Neuronal stem cell (in vitro differentiated cells): ENCODE data around the gene ANKS1B.

Experiments used
- DNase-seq: peaks from one replicate; pipeline ENCODE4 v3.0.0-alpha.2; 2013; ENCODE audit warnings: low spot score
- H2AFZ ChIP-seq: one replicate; pipeline ENCODE4 v1.6.1; 2013; ENCODE audit warnings: mild to moderate bottlenecking, low read length, inconsistent platforms
- H2AK5ac ChIP-seq: 2 replicates; pipeline ENCODE4 v1.6.1; 2013; ENCODE audit warnings: low read depth, mild to moderate bottlenecking, inconsistent platforms, low read length, moderate library complexity, mixed read lengths
- H2BK120ac ChIP-seq: 2 replicates; pipeline ENCODE4 v1.6.1; 2013; ENCODE audit warnings: low read depth, mild to moderate bottlenecking, inconsistent platforms, low read length, moderate library complexity, mixed read lengths
- H2BK12ac ChIP-seq: one replicate; pipeline ENCODE4 v1.6.1; 2013; ENCODE audit warnings: low read length, inconsistent platforms
- H2BK15ac ChIP-seq: 2 replicates; pipeline ENCODE4 v1.6.1; 2013; ENCODE audit warnings: mild to moderate bottlenecking, low read length, inconsistent platforms, mixed read lengths
- H2BK5ac ChIP-seq: one replicate; pipeline ENCODE4 v1.6.1; 2013; ENCODE audit warnings: inconsistent platforms, mild to moderate bottlenecking, low read length, moderate library complexity
- H3K14ac ChIP-seq: one replicate; pipeline ENCODE4 v1.6.1; 2013; ENCODE audit warnings: low read length, inconsistent platforms
- H3K18ac ChIP-seq: 2 replicates; pipeline ENCODE4 v1.6.1; 2013; ENCODE audit warnings: low read length, inconsistent platforms
- H3K23ac ChIP-seq: 2 replicates; pipeline ENCODE4 v1.6.1; 2013; ENCODE audit warnings: low read depth, mild to moderate bottlenecking, mixed read lengths, low read length, inconsistent platforms; ENCODE audit not compliant: poor library complexity
- H3K27ac ChIP-seq: replicated peaks from 3 replicates; pipeline ENCODE4 v1.5.1; 2013; ENCODE audit warnings: low read length, inconsistent platforms
- H3K27me3 ChIP-seq, 3 experiments: 2 replicates each; pipeline ENCODE4 v1.6.1; 2013; ENCODE audit warnings: low read length in 3 of 3, mild to moderate bottlenecking in 2 of 3, inconsistent platforms in 1 of 3, low read depth in 1 of 3, mixed read lengths in 1 of 3, moderate library complexity in 1 of 3; ENCODE audit not compliant: control insufficient read depth in 3 of 3, insufficient read depth in 3 of 3
- H3K36me3 ChIP-seq, 2 donors: replicated peaks in 1 of 2; 2 replicates each; pipeline ENCODE4 v1.6.1; 2013; ENCODE audit warnings: low read length in 2 of 2; ENCODE audit not compliant: control insufficient read depth in 2 of 2, insufficient read depth in 2 of 2
- H3K4ac ChIP-seq: 2 replicates; pipeline ENCODE4 v1.6.1; 2013; ENCODE audit warnings: inconsistent platforms, mild to moderate bottlenecking, low read length, moderate library complexity
- H3K4me1 ChIP-seq, 2 donors: 1 replicate in 1 of 2; 2 replicates in 1 of 2; pipeline ENCODE4 v1.6.1; 2013; ENCODE audit warnings: low read length in 2 of 2, low read depth in 1 of 2; ENCODE audit not compliant: control insufficient read depth in 2 of 2, insufficient read depth in 1 of 2
- H3K4me2 ChIP-seq: one replicate; pipeline ENCODE4 v1.6.1; 2013; ENCODE audit warnings: mild to moderate bottlenecking, low read length, inconsistent platforms; ENCODE audit not compliant: insufficient read depth, poor library complexity, severe bottlenecking
- H3K4me3 ChIP-seq, 2 donors: 2 replicates each; pipeline ENCODE4 v1.5.1; 2013; ENCODE audit warnings: low read length in 2 of 2, mild to moderate bottlenecking in 2 of 2, inconsistent platforms in 1 of 2, moderate library complexity in 1 of 2
- H3K79me1 ChIP-seq: one replicate; pipeline ENCODE4 v1.6.1; 2013; ENCODE audit warnings: low read depth, mild to moderate bottlenecking, inconsistent platforms, low read length, moderate library complexity
- H3K9ac ChIP-seq: one replicate; pipeline ENCODE4 v1.6.1; 2013; ENCODE audit warnings: mild to moderate bottlenecking, low read depth, low read length, inconsistent platforms; ENCODE audit not compliant: poor library complexity
- H3K9me3 ChIP-seq, 2 donors: replicated peaks in 1 of 2; 2 replicates each; pipeline versions ENCODE3 to v1.6.1; 2013; ENCODE audit warnings: low read length in 2 of 2, mild to moderate bottlenecking in 2 of 2, inconsistent platforms in 1 of 2, low read depth in 1 of 2, mixed read lengths in 1 of 2, moderate library complexity in 1 of 2; ENCODE audit not compliant: control insufficient read depth in 2 of 2, insufficient read depth in 1 of 2
- H4K8ac ChIP-seq: one replicate; pipeline ENCODE4 v1.6.1; 2013; ENCODE audit warnings: low read depth, mild to moderate bottlenecking, inconsistent platforms, low read length, moderate library complexity
- H4K91ac ChIP-seq: one replicate; pipeline ENCODE4 v1.6.1; 2013; ENCODE audit warnings: low read length, low read depth, mild to moderate bottlenecking, inconsistent platforms; ENCODE audit not compliant: poor library complexity
- WGBS, 2 donors: extraction: QIAGEN DNeasy Blood & Tissue Kit; methylation state at CpG; one replicate each; pipeline ENCODE4 v1.1.7; 2013; ENCODE audit warnings: missing lambda C conversion rate in 2 of 2, mixed read lengths in 1 of 2; ENCODE audit not compliant: insufficient read length in 2 of 2, insufficient replicate concordance in 1 of 2; ENCODE audit errors: extremely low coverage in 2 of 2; 5-methylcytosine and 5-hydroxymethylcytosine counted together

ANKS1B gene

DNA sequence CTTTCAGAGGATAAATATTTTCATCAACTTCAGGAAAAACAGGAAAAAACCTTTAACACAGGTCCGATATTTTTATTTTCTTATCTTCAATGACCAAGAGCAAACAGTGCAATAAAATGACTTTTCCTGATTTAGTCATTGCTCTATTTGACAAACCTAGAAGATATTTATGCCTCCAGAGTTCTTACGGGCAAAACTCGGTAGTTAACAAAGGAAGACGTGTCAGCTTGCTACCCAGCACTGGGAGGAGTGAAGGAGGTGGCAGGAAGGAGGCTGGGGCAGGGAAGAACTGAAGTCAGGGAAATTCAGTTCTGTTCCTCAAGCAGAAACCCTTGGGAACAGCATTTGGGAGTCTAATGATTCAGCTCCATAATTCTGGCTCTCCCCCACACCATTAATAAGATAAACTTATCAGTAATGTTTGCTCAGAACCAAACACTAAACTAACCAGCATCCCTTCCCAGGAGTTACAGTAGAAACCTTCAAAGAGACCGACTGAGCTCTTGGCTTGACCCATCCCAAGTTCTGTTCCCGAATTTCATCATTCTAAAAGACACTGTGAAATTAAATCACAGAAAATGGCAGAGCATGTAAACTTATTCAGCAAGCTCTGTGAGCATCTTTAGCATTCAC, 1176.4 kb downstream of the ANKS1B start:
- Histone ChIP-seq H2BK15ac (no peak overlapping the region), H3K27ac (no peak overlapping the region), H3K4ac (no peak overlapping the region), H3K79me1 (no peaks in the 10 kb centered on the region), H3K9ac (no peak overlapping the region), H3K4me2 (no peak overlapping the region), H3K9me3 (no peaks in the 10 kb centered on the region), H3K4me1 (no peaks in the 10 kb centered on the region), H2AK5ac (no peak overlapping the region), H2BK120ac (no peak overlapping the region), H2BK12ac (no peak overlapping the region), H3K4me3 (no peak overlapping the region), H4K91ac (no peak overlapping the region), H3K27me3 (no peaks in the 10 kb centered on the region), H4K8ac (no peak overlapping the region), H3K36me3 (no peaks in the 10 kb centered on the region), H2AFZ (peak overlapping the region; percentile 62), H2BK5ac (no peak overlapping the region), H3K23ac (no peak overlapping the region), H3K18ac (no peak overlapping the region), H3K14ac (no peak overlapping the region)
- no peak for DNase-seq
- no CpG with 5 or more reads among the region's 6 CpGs for WGBS, 2 donors

DNA sequence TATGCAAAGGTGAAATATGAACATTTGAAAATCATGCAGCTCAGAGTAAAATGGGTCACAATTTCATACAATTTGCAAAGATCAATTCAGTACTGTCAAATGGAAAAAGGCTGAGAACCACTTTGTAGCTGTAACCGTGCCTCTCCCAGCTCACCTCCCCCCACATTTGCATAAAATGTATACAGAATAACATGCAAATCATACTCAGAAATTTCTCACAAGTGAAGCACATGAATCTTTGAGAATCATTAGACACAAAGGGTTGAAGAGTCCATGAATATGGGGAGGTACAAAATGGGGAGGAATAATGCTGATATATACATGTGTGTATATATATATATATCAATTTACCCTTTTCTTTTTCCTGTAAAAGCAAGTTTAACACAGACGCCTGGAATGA, 1177.5 kb downstream of the ANKS1B start:
- Histone ChIP-seq H2BK5ac (no peak overlapping the region), H2BK12ac (no peak overlapping the region), H3K9me3 (no peaks in the 10 kb centered on the region), H3K4me2 (no peak overlapping the region), H3K14ac (no peak overlapping the region), H2AFZ (no peak overlapping the region), H3K36me3 (no peaks in the 10 kb centered on the region), H3K4me3 (no peak overlapping the region), H2BK120ac (no peak overlapping the region), H2BK15ac (no peak overlapping the region), H3K79me1 (no peaks in the 10 kb centered on the region), H4K8ac (no peak overlapping the region), H3K9ac (no peak overlapping the region), H3K23ac (no peak overlapping the region), H3K4ac (no peak overlapping the region), H2AK5ac (no peak overlapping the region), H3K4me1 (no peaks in the 10 kb centered on the region), H3K18ac (no peak overlapping the region), H3K27ac (no peak overlapping the region), H3K27me3 (no peaks in the 10 kb centered on the region), H4K91ac (no peak overlapping the region)
- DNase-seq, result no peak
- WGBS, 2 donors, result no CpG with 5 or more reads among the region's 2 CpGs

DNA sequence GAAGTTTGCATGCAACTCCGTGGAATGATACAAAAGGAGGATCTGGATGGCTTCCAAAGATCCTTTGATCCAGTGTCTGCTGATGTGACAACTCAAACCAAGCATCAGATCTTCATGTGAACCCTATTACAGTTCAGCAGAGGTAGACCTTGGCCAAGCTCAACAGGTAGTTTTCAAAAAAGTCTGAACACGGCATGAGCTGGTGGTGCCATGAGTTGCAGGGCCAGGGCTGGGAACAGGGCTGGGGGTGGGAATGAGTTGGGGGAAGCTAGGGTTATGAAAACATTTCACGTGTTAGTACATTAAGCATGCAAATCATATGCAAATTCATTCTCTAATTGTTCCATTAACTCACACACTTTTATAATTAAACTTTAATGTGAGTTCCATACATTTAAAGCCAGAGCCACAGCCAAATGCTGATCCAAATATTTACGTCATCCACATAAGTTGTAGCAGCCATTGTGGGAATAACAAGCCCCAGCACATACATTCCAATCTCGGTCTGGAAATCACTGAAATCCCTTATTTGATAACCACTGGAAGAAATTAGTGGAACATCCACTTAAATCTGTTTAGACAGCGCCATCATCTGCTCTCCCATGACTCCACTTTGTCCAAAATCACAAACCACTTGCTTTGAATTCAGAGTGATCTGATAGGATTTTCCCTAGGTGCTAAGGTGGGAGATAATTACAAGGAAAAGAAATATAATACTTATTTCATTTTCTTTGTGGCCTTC, 1181.1 kb downstream of the ANKS1B start:
- no peak overlapping the region for H3K18ac ChIP-seq
- H2AFZ ChIP-seq, result no peak overlapping the region
- no peak overlapping the region for H2BK12ac ChIP-seq
- H2BK5ac ChIP-seq, result no peak overlapping the region
- no peaks in the 10 kb centered on the region for H3K79me1 ChIP-seq
- no peak overlapping the region for H3K27ac ChIP-seq
- H2BK15ac ChIP-seq, result no peak overlapping the region
- H3K4me3 ChIP-seq, result no peak overlapping the region
- H3K4me2 ChIP-seq, result no peak overlapping the region
- no peaks in the 10 kb centered on the region for H3K27me3 ChIP-seq
- no peak overlapping the region for H3K4ac ChIP-seq
- no peak for DNase-seq
- H4K91ac ChIP-seq, result no peak overlapping the region
- H4K8ac ChIP-seq, result no peak overlapping the region
- H3K23ac ChIP-seq, result no peak overlapping the region
- no peaks in the 10 kb centered on the region for H3K9me3 ChIP-seq
- H2AK5ac ChIP-seq, result no peak overlapping the region
- no peak overlapping the region for H3K9ac ChIP-seq
- WGBS, 2 donors, result no CpG with 5 or more reads among the region's 6 CpGs
- no peak overlapping the region for H3K14ac ChIP-seq
- H2BK120ac ChIP-seq, result no peak overlapping the region
- no peaks in the 10 kb centered on the region for H3K36me3 ChIP-seq
- peaks cover 2 to 3% of the 10 kb centered on the region in 2 donors for H3K4me1 ChIP-seq

DNA sequence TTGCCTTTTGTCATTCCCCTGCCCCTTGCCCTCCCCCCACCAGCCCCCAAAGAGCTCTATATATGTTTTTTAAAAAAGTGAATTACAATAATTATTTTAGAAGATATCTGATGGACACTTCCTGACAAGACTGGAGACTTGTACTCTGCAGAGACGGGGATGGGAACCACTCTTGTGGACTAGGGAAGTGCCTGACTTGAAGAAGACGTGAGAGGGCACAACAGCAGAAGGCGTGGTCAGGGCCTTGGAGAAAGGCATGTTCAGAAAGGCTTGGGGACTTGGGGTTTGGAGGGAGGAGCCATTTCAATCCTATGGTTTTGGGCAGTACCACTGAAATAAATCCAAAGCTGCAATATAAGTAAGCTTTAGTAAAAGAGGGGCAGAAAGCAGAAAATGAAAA, 1184.9 kb downstream of the ANKS1B start:
- H2BK5ac ChIP-seq, result no peak overlapping the region
- DNase-seq, result no peak
- no peak overlapping the region for H2BK120ac ChIP-seq
- no peak overlapping the region for H2AFZ ChIP-seq
- WGBS, 2 donors, result no CpG with 5 or more reads among the region's 3 CpGs
- H3K4ac ChIP-seq, result no peak overlapping the region
- no peaks in the 10 kb centered on the region for H3K27me3 ChIP-seq
- H3K4me1 ChIP-seq, result peaks cover 2 to 3% of the 10 kb centered on the region in 2 donors
- no peak overlapping the region for H4K91ac ChIP-seq
- no peak overlapping the region for H3K4me3 ChIP-seq
- no peaks in the 10 kb centered on the region for H3K9me3 ChIP-seq
- H2BK12ac ChIP-seq, result no peak overlapping the region
- no peak overlapping the region for H3K4me2 ChIP-seq
- peak overlapping the region; percentile 52 for H3K18ac ChIP-seq
- H2AK5ac ChIP-seq, result no peak overlapping the region
- no peak overlapping the region for H4K8ac ChIP-seq
- no peak overlapping the region for H3K9ac ChIP-seq
- no peak overlapping the region for H2BK15ac ChIP-seq
- H3K79me1 ChIP-seq, result no peaks in the 10 kb centered on the region
- no peak overlapping the region for H3K23ac ChIP-seq
- H3K36me3 ChIP-seq, result no peaks in the 10 kb centered on the region
- no peak overlapping the region for H3K14ac ChIP-seq
- H3K27ac ChIP-seq, result no peak overlapping the region
